Measurements from ENCODE around the gene PHF2.

GRCh38 chr9:93601063-93601462, 24.7 kb downstream of the PHF2 start:
- TF ChIP-seq CTCF (IDR thresholded peaks at IDR 0.05) (no peak), POLR2A (IDR thresholded peaks at IDR 0.05) (no peak)

Data from thyroid gland (tissue), 4 donors.